HepG2 (cell line): ENCODE measurements around the gene ALDH1A1. TPM values are rescaled to one million over a fixed set of nuclear protein-coding genes. Genes with fewer than 3 reads are reported as not detected.

Source experiments
- ATAC-seq: fragments of 200-7000 bp; cut with Tn5 transposase; 3 replicates; pipeline ENCODE4 v1.9.1; 2020; ENCODE audit warnings: mild to moderate bottlenecking, moderate library complexity
- BruUV-seq: library from RNA; stranded (reverse); fragments of 400-500 nt; replicated peaks from 2 replicates; lab custom pipeline; 2021; lab: Mats Ljungman, UMichigan
- CTCF ChIA-PET: fragments of 300-600 bp; formaldehyde crosslinking; extraction: SDS; loops from one replicate; lab custom pipeline; 2021; ENCODE audit warnings: low total read pairs, inconsistent platforms, low intra/inter-chr PET ratio; lab: Yijun Ruan, JAX
- POLR2A ChIA-PET: fragments of 350-600 bp; sonication (Branson Sonifier 250); formaldehyde crosslinking; loops from one replicate; lab custom pipeline; 2020; ENCODE audit warnings: antibody characterized with exemption, inconsistent platforms; lab: Yijun Ruan, JAX
- DNase-seq: peaks from one replicate; pipeline ENCODE4 v3.0.0-alpha.2; 2015; ENCODE audit warnings: low spot score
- FAIRE-seq: peaks from 3 replicates; lab custom pipeline; 2011; peaks lifted over from hg19 to GRCh38; lab: Jason Lieb, UNC
- H2AFZ ChIP-seq: one replicate; pipeline ENCODE4 v1.6.1; 2011; ENCODE audit warnings: low read length, inconsistent platforms
- H3K27ac ChIP-seq: fragments of 300-600 bp; 3 replicates; pipeline ENCODE4 v1.8.0; 2011; ENCODE audit warnings: mixed run types, mild to moderate bottlenecking, mixed read lengths, low read length, inconsistent platforms; ENCODE audit not compliant: insufficient read depth; ENCODE audit errors: extremely low read length
- H3K27me3 ChIP-seq, 2 experiments: fragments of 200-600 bp in 1 of 2; 2 replicates in 1 of 2; 3 replicates in 1 of 2; pipeline versions ENCODE4 v1.6.0 to v1.8.0; 2011; ENCODE audit warnings: low read length in 2 of 2, mild to moderate bottlenecking in 2 of 2, moderate library complexity in 2 of 2, inconsistent platforms in 1 of 2; ENCODE audit not compliant: insufficient read depth in 2 of 2, control insufficient read depth in 1 of 2
- H3K36me3 ChIP-seq, 2 experiments: fragments of 200-600 bp in 1 of 2; replicated peaks in 1 of 2; 2 replicates in 1 of 2; 3 replicates in 1 of 2; pipeline versions ENCODE4 v1.5.1 to v1.8.0; 2011; ENCODE audit warnings: low read length in 2 of 2, inconsistent platforms in 1 of 2; ENCODE audit not compliant: insufficient read depth in 2 of 2, control insufficient read depth in 1 of 2
- H3K4me1 ChIP-seq: 2 replicates; pipeline ENCODE4 v1.5.1; 2012; ENCODE audit warnings: low read length, inconsistent platforms; ENCODE audit not compliant: insufficient read depth
- H3K4me2 ChIP-seq: 2 replicates; pipeline ENCODE4 v1.6.0; 2011; ENCODE audit warnings: low read depth, low read length, inconsistent platforms
- H3K4me3 ChIP-seq, 3 experiments: fragments of 200-600 bp in 1 of 3; sonication (generic), shearing (Covaris generic) in 1 of 3; replicated peaks in 1 of 3; 2 replicates each; pipeline ENCODE4 v1.5.1; 2011 to 2016; ENCODE audit warnings: low read length in 3 of 3, inconsistent platforms in 2 of 3, low read depth in 2 of 3, mild to moderate bottlenecking in 2 of 3, control low read depth in 1 of 3, mixed read lengths in 1 of 3; ENCODE audit not compliant: insufficient read depth in 1 of 3
- H3K79me2 ChIP-seq: one replicate; pipeline ENCODE4 v1.6.1; 2011; ENCODE audit warnings: low read length, inconsistent platforms; ENCODE audit not compliant: insufficient read depth
- H3K9ac ChIP-seq: 2 replicates; pipeline ENCODE4 v1.6.0; 2011; ENCODE audit warnings: mild to moderate bottlenecking, low read depth, low read length, inconsistent platforms; ENCODE audit not compliant: insufficient read depth
- H3K9me3 ChIP-seq: 2 replicates; pipeline ENCODE4 v1.5.1; 2012; ENCODE audit warnings: mild to moderate bottlenecking, low read length
- H4K20me1 ChIP-seq: 2 replicates; pipeline ENCODE4 v1.6.0; 2011; ENCODE audit warnings: inconsistent platforms, mild to moderate bottlenecking, low read length, moderate library complexity; ENCODE audit not compliant: insufficient read depth
- SNAI1 ChIP-seq: sonication (generic); formaldehyde crosslinking; IDR thresholded peaks from 2 replicates; pipeline ENCODE4 v1.5.0; 2020; ENCODE audit warnings: mild to moderate bottlenecking, missing genetic modification reagents, borderline replicate concordance
- THAP11 ChIP-seq: IDR thresholded peaks from 2 replicates; pipeline ENCODE4 v1.6.1; 2016; ENCODE audit warnings: missing biosample characterization, missing genetic modification reagents
- ZC3H13 ChIP-seq: sonication (generic); formaldehyde crosslinking; IDR thresholded peaks from 2 replicates; pipeline ENCODE4 v1.8.1; 2023; ENCODE audit warnings: mild to moderate bottlenecking, missing genetic modification reagents, moderate library complexity
- WGBS: methylation state at CpG from one replicate; pipeline ENCODE4 v1.1.6; 2017; ENCODE audit warnings: low lambda C conversion rate; 5-methylcytosine and 5-hydroxymethylcytosine counted together
- in situ Hi-C: cut with HindIII; loops from 2 replicates; pipeline ENCODE4 v1.10.0; 2017; ENCODE audit warnings: low pct_unique_long_range_greater_than_20kb; ENCODE audit not compliant: extremely low pct_ligation_motif_present
- intact Hi-C: fragments of 100-400 bp; cut with micrococcal nuclease; formaldehyde crosslinking; loops from one replicate; pipeline ENCODE4 v1.10.0; 2022; ENCODE audit not compliant: unreplicated experiment
- polyA plus RNA-seq, 8 experiments: library from polyadenylated mRNA; depleted of rRNA in 3 of 8; stranded (reverse) in 7 of 8; unstranded in 1 of 8; fragments of >200 nt; fragmentation: Illumina TruSeq in 4 of 8; extraction: Trizol in 4 of 8; gene quantifications; 2 replicates each; pipeline versions ENCODE4 v1.2.1 to v1.2.3, GENCODE V29; 2011 to 2016; ENCODE audit warnings: low read depth in 4 of 8, missing spikeins in 1 of 8, mixed read lengths in 1 of 8; ENCODE audit not compliant: insufficient read depth in 1 of 8
- total RNA-seq, 5 experiments: library from RNA; depleted of rRNA; stranded (reverse); fragments of >200 nt; fragmentation: Illumina TruSeq; extraction: Trizol; gene quantifications; 2 replicates each; pipeline ENCODE4 v1.2.3, GENCODE V29; 2016; ENCODE audit warnings: low read depth in 1 of 5
- TF ChIP-seq, protein P1 (sequence below): sonication (generic); formaldehyde crosslinking; IDR thresholded peaks from 2 replicates; pipeline ENCODE4 v1.4.0; 2020; ENCODE audit warnings: missing genetic modification reagents, mild to moderate bottlenecking, borderline replicate concordance
- TF ChIP-seq, protein P2 (sequence below): sonication (generic); formaldehyde crosslinking; IDR thresholded peaks from 2 replicates; pipeline ENCODE4 v1.8.1; 2023; ENCODE audit warnings: mild to moderate bottlenecking, missing genetic modification reagents
- TF ChIP-seq, protein P3 (sequence below): sonication (generic); formaldehyde crosslinking; IDR thresholded peaks from 2 replicates; pipeline ENCODE4 v1.5.1; 2020; ENCODE audit warnings: mild to moderate bottlenecking, moderate library complexity, missing genetic modification reagents

The ALDH1A1 gene
- total and polyA plus RNA-seq, 2 of the 13 experiments (the other 11 are each of a cell fraction or from before 2014, with no cell fraction given) = 88.2 to 439 TPM

DNA sequence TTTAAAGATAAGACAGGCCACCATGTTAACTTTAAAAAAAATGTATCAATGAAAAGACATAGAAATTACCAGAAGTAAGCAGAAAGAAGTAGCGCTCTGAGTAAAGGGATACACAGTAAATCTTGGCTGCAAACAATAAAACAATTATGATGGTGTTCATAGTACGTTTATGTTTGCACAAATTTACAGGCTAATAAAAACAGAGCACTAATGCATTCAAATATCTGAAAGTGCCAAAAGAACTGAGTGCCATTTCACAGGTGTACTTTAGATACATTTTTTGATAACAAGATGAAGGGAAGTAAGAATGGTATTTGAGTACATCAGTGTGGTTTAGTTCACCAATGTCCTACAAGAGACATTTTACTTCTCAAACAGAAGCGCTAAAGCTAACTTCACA is 32.9 kb upstream of the ALDH1A1 start:
- H2AFZ ChIP-seq = no peak overlapping the region
- 94% methylated on average over 3 of the region's 3 CpGs for WGBS
- in situ Hi-C loops (no loop called here), intact Hi-C loops (no loop called here)
- peak overlapping the region; percentile 99 for H3K27ac ChIP-seq
- H3K9me3 ChIP-seq = no peaks in the 10 kb centered on the region
- H3K27me3 ChIP-seq = no peaks in the 10 kb centered on the region
- H4K20me1 ChIP-seq = no peaks in the 10 kb centered on the region
- DNase-seq (no peak), ATAC-seq (no peak), FAIRE-seq (no peak)
- TF ChIP-seq, protein P1, sequence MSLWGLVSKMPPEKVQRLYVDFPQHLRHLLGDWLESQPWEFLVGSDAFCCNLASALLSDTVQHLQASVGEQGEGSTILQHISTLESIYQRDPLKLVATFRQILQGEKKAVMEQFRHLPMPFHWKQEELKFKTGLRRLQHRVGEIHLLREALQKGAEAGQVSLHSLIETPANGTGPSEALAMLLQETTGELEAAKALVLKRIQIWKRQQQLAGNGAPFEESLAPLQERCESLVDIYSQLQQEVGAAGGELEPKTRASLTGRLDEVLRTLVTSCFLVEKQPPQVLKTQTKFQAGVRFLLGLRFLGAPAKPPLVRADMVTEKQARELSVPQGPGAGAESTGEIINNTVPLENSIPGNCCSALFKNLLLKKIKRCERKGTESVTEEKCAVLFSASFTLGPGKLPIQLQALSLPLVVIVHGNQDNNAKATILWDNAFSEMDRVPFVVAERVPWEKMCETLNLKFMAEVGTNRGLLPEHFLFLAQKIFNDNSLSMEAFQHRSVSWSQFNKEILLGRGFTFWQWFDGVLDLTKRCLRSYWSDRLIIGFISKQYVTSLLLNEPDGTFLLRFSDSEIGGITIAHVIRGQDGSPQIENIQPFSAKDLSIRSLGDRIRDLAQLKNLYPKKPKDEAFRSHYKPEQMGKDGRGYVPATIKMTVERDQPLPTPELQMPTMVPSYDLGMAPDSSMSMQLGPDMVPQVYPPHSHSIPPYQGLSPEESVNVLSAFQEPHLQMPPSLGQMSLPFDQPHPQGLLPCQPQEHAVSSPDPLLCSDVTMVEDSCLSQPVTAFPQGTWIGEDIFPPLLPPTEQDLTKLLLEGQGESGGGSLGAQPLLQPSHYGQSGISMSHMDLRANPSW = no peak
- no peak for TF ChIP-seq ZC3H13 (CRISPR knock-in tag)
- TF ChIP-seq, protein P2, sequence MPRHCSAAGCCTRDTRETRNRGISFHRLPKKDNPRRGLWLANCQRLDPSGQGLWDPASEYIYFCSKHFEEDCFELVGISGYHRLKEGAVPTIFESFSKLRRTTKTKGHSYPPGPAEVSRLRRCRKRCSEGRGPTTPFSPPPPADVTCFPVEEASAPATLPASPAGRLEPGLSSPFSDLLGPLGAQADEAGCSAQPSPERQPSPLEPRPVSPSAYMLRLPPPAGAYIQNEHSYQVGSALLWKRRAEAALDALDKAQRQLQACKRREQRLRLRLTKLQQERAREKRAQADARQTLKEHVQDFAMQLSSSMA = no peak
- TF ChIP-seq THAP11 (CRISPR knock-in tag) = no peak
- no peak for TF ChIP-seq SNAI1
- TF ChIP-seq, protein P3, sequence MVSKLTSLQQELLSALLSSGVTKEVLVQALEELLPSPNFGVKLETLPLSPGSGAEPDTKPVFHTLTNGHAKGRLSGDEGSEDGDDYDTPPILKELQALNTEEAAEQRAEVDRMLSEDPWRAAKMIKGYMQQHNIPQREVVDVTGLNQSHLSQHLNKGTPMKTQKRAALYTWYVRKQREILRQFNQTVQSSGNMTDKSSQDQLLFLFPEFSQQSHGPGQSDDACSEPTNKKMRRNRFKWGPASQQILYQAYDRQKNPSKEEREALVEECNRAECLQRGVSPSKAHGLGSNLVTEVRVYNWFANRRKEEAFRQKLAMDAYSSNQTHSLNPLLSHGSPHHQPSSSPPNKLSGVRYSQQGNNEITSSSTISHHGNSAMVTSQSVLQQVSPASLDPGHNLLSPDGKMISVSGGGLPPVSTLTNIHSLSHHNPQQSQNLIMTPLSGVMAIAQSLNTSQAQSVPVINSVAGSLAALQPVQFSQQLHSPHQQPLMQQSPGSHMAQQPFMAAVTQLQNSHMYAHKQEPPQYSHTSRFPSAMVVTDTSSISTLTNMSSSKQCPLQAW (CRISPR knock-in tag) = no peak
- CTCF ChIA-PET = no interaction called here
- H3K4me1 ChIP-seq = peaks cover 62% of the 10 kb centered on the region
- H3K4me3 ChIP-seq = no peak overlapping the region
- no peaks in the 10 kb centered on the region for H3K79me2 ChIP-seq
- BruUV-seq = no TSS peak
- H3K9ac ChIP-seq = no peak overlapping the region
- no peaks in the 10 kb centered on the region for H3K36me3 ChIP-seq
- no peak overlapping the region for H3K4me2 ChIP-seq
- POLR2A ChIA-PET = no interaction called here
